ENCODE data around the gene TADA2A. TPM values are rescaled to one million over a fixed set of nuclear protein-coding genes. Genes with fewer than 3 reads are reported as not detected.

Gene TADA2A
- total RNA-seq, 4 donors from 2014 or later, result 10.5 to 39.3 (median 16.1) TPM

DNA sequence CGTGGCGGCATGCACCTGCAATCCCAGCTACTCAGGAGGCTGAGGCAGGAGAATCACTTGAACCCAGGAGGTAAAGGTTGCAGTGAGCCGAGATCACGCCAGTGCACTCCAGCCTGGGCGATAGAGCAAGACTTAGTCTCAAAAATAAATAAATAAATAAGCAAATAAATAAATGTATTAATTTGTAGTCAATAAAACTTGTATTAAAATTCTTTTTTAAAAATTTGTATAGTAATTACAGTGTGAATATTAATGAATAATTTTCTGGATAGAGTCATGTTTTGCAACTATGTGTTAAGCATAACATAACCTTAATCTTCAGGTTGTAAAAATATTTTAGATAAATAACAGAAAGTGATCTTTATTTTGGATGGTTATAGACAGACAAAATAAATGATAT, 55.8 kb downstream of the TADA2A start:
- 97% methylated on average over 5 of the region's 5 CpGs for WGBS
- no peaks in the 10 kb centered on the region for H3K9me3 ChIP-seq
- DNase-seq (ENCODE audit: low spot score in 2 of 2), result no peak
- H3K36me3 ChIP-seq, result peaks cover 23% of the 10 kb centered on the region
- TF ChIP-seq, protein P1, sequence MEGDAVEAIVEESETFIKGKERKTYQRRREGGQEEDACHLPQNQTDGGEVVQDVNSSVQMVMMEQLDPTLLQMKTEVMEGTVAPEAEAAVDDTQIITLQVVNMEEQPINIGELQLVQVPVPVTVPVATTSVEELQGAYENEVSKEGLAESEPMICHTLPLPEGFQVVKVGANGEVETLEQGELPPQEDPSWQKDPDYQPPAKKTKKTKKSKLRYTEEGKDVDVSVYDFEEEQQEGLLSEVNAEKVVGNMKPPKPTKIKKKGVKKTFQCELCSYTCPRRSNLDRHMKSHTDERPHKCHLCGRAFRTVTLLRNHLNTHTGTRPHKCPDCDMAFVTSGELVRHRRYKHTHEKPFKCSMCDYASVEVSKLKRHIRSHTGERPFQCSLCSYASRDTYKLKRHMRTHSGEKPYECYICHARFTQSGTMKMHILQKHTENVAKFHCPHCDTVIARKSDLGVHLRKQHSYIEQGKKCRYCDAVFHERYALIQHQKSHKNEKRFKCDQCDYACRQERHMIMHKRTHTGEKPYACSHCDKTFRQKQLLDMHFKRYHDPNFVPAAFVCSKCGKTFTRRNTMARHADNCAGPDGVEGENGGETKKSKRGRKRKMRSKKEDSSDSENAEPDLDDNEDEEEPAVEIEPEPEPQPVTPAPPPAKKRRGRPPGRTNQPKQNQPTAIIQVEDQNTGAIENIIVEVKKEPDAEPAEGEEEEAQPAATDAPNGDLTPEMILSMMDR (IDR thresholded peaks at IDR 0.05), result no peak
- TF ChIP-seq POLR2A (IDR thresholded peaks at IDR 0.05), result no peak
- TF ChIP-seq EP300 (IDR thresholded peaks at IDR 0.05), result no peak
- TF ChIP-seq POLR2AphosphoS5 (IDR thresholded peaks at IDR 0.05), result no peak
- H3K27ac ChIP-seq, result no peak overlapping the region
- no peak overlapping the region for H3K4me3 ChIP-seq
- no peaks in the 10 kb centered on the region for H3K27me3 ChIP-seq
- no peaks in the 10 kb centered on the region for H3K4me1 ChIP-seq

DNA sequence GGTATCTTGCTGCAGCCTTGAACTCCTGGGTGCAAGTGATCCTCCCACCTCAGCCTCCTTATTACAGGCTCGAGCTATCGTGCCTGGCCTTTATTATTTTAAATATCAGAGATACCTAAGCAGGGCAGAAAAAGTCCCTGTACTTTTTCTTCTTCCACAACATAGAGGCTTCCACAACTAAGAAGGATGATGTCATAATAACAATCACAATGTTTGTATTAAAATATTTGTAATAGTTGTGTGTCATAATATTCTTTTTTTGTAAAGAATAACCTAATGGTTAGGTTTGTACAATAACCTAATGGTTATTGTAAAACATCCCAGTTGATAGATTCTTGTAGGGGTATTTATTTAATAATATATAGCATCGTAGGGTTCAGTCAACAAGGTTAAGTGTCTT, 56.4 kb downstream of the TADA2A start:
- WGBS, result 94% methylated on average over 3 of the region's 3 CpGs
- Histone ChIP-seq H3K4me3 (no peak overlapping the region), H3K9me3 (no peaks in the 10 kb centered on the region), H3K4me1 (no peaks in the 10 kb centered on the region), H3K27me3 (no peaks in the 10 kb centered on the region), H3K36me3 (peaks cover 29% of the 10 kb centered on the region), H3K27ac (no peak overlapping the region)
- TF ChIP-seq POLR2AphosphoS5 (IDR thresholded peaks at IDR 0.05) (no peak), POLR2A (IDR thresholded peaks at IDR 0.05) (no peak), EP300 (IDR thresholded peaks at IDR 0.05) (no peak)
- TF ChIP-seq, protein P1 (IDR thresholded peaks at IDR 0.05), result no peak
- no peak for DNase-seq (ENCODE audit: low spot score in 2 of 2)

DNA sequence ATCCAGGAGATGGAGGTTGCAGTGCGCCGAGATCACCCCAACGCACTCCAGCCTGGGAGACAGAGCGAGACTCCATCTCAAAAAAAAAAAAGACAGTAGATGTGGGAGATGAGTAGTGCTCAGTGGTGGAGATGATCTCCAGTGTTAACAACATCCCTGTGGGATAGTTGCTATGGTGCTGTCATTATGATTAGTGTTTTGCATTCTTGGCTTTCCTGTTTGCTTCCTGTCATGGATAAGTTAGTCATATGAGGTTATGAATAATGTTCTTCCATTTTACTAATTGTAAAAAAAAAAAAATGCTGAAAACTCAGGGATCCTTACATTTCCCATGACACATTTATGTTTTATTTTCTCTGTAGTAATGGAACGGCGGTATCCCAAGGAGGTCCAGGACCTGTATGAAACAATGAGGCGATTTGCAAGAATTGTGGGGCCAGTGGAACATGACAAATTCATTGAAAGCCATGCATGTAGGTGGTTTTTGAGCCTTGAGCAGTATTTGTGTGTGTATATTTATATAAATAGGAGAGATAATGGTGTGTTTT, 58.5 kb downstream of the TADA2A start:
- Histone ChIP-seq H3K4me1 (no peaks in the 10 kb centered on the region), H3K4me3 (no peak overlapping the region), H3K9me3 (no peaks in the 10 kb centered on the region), H3K36me3 (peaks cover 41% of the 10 kb centered on the region), H3K27ac (no peak overlapping the region), H3K27me3 (no peaks in the 10 kb centered on the region)
- DNase-seq (ENCODE audit: low spot score in 2 of 2), result no peak
- 94% methylated on average over 7 of the region's 7 CpGs for WGBS
- TF ChIP-seq, protein P1 (IDR thresholded peaks at IDR 0.05), result no peak
- TF ChIP-seq POLR2A (IDR thresholded peaks at IDR 0.05) (no peak), POLR2AphosphoS5 (IDR thresholded peaks at IDR 0.05) (no peak)

DNA sequence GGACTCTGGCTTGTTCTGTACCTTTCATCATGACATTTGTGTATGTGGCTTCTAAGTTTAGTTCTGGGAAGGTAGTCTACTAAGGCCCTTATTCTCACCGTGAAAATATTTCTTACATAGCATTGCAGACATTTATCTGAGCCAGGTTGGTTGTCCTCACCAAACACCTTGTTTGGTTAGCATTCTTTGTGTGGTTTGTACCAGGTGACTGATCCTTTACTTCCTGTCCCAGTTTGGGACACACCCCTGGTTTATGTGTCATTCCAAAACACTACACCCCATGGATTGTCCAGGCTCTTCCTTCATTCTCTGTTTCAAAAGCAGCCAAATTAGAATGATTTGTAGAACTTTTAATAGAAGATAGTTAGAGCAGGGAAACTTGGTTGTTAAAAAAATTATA, 59.8 kb downstream of the TADA2A start:
- no peaks in the 10 kb centered on the region for H3K27me3 ChIP-seq
- no peak overlapping the region for H3K4me3 ChIP-seq
- H3K27ac ChIP-seq, result peak overlapping the region; percentile 59
- H3K4me1 ChIP-seq, result no peaks in the 10 kb centered on the region
- WGBS, result 65% methylated on average over 1 of the region's 1 CpG
- no peaks in the 10 kb centered on the region for H3K9me3 ChIP-seq
- no peak for TF ChIP-seq POLR2AphosphoS5 (IDR thresholded peaks at IDR 0.05)
- no peak for TF ChIP-seq EP300 (IDR thresholded peaks at IDR 0.05)
- no peak for TF ChIP-seq POLR2A (IDR thresholded peaks at IDR 0.05)
- TF ChIP-seq, protein P1 (IDR thresholded peaks at IDR 0.05), result no peak
- DNase-seq (ENCODE audit: low spot score in 2 of 2), result no peak
- peaks cover 49% of the 10 kb centered on the region for H3K36me3 ChIP-seq

DNA sequence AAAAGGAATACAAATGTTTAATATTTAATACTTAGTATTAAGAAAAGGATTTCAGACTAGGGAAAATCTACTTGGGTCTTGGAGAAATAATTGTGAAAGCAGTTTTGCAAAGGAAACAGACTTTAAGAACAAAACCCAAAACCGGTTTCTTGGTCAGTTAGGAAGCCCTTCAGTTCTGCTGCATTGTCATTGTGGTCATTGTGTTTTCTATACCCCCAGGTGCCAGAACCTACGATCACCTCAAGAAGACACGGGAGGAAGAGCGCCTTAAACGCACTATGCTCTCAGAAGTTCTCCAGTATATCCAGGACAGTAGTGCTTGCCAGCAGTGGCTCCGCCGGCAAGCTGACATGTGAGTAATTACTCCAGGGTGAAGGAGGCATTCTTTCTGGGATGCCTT, 63.5 kb downstream of the TADA2A start:
- H3K27ac ChIP-seq, result no peak overlapping the region
- no peak overlapping the region for H3K4me3 ChIP-seq
- DNase-seq (ENCODE audit: low spot score in 2 of 2), result no peak
- H3K36me3 ChIP-seq, result peaks cover 75% of the 10 kb centered on the region
- 67% methylated on average over 7 of the region's 7 CpGs for WGBS
- H3K27me3 ChIP-seq, result no peaks in the 10 kb centered on the region
- H3K4me1 ChIP-seq, result peaks cover 1% of the 10 kb centered on the region
- TF ChIP-seq POLR2AphosphoS5 (IDR thresholded peaks at IDR 0.05), result no peak
- TF ChIP-seq, protein P1 (IDR thresholded peaks at IDR 0.05), result no peak
- no peak for TF ChIP-seq POLR2A (IDR thresholded peaks at IDR 0.05)
- TF ChIP-seq EP300 (IDR thresholded peaks at IDR 0.05), result no peak
- no peaks in the 10 kb centered on the region for H3K9me3 ChIP-seq

Measured in suprapubic skin (tissue), 4 donors.